SH-SY5Y (cell line): ENCODE data around the gene NPHP4.

Experiments used
- GATA2 ChIP-seq: IDR thresholded peaks from 2 replicates; pipeline ENCODE4 v1.6.1; 2011; ENCODE audit warnings: mild to moderate bottlenecking, low read depth, low read length
- GATA3 ChIP-seq: IDR thresholded peaks from 2 replicates; pipeline ENCODE4 v1.6.1; 2011; ENCODE audit warnings: low read depth, mild to moderate bottlenecking, low read length, moderate library complexity

The NPHP4 gene

GRCh38 chr1:5979536-5980313 is 12.5 kb downstream of the NPHP4 start:
- TF ChIP-seq GATA2: no peak
- TF ChIP-seq GATA3: no peak

GRCh38 chr1:5978452-5978851 is 13.8 kb downstream of the NPHP4 start:
- TF ChIP-seq GATA2: no peak
- TF ChIP-seq GATA3: no peak

DNA sequence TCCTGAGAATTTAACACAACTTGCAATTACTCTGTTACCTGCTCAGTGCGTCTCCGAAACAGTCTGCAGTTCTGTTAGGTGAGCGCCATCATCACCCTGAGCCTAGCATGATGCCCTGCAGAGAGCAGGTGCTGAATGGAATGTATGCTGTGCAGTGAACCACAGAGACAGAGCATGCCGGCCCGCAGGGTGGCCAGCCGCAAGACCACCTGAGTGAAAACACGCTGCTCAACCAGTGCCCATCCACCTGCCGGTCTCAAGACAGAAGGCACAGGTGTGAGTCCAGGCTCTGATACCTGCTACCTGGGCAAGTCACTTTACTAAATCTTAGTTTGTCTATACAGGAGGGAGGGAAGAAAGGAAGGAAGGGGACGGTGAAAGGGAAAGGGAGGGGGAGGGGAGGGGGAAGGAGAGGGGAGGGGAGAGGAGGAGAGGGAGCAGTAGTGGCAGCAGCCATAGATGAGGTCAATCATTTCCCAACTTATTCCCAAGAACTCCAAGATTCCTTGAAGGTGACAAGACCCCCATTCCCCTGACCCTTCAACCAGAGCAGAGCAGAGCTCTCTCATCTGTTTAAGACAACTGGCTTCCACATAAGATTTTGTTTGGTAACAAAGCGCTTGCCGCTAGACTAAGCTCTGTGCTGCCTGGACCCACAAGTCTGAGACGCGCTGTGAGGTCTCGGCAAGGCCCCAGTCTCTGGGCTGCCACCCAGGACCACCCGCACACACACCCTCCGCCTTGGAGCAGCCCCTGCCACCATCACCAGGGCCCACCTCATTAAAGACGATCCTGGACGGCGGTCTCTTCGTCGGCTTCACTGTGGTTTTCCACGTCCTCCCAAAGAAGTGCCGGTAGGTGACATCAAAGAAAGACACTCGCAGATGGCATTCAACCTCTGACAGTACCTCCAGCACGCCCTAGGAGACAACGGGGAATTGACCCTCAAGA is 14.5 kb downstream of the NPHP4 start:
- no peak for TF ChIP-seq GATA2
- no peak for TF ChIP-seq GATA3

GRCh38 chr1:5976726-5977493 is 15.3 kb downstream of the NPHP4 start:
- TF ChIP-seq GATA3 (no peak), GATA2 (no peak)

GRCh38 chr1:5976231-5976630 is 16.0 kb downstream of the NPHP4 start:
- TF ChIP-seq GATA3 (no peak), GATA2 (no peak)

DNA sequence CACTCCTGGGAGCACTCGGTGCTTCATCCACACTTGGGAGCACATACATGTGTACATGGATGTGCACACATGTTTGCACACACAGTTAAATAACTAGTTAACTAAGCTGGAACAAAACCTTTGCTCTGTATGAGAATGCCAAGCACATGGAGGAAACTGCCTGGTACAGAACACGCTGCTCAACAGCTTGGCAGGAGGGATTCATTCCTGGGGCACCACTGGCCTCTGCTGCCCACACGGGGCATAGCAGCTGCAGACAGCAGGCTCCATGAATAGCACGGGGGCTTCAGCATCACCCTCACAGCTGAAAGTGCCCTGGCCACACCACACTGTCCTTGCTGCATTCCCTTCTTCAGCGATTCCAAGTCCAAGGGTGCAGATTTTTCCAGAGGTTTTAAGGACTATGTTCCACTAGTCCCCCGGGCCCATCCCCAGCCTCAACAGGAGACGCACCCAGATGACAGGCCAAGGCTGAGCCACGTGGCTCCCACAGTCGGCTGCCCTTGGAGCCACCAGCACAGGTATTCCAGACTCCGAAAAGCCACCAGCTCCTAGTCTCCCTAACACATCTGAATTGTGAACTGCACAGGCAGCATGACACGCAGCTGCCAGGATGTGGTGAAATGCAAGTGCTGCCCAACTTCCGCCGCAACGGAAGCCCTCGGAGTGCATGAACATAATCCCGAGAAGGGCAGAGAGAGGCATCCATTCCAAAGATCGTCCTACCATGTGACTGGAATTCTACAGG is 16.9 kb downstream of the NPHP4 start:
- no peak for TF ChIP-seq GATA2
- TF ChIP-seq GATA3: no peak

DNA sequence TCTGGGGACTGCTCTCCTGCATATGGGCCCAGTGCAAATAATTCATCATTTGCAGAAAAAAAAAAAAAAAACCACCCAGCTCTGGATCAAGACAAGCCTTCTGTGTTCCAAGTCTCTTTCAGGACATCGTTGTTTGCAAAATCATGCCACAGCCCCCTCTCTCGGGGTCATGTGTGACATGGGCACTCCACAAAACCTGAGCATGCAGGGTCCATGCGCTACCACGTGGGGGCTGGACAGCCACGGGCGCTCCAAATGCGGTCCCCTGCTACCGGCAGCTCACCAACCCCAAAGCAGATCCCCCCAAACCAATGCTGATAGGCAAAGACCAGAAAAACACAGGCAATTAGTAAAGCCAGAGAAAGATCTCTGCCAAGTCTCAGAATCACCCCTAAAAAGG is 17.6 kb downstream of the NPHP4 start:
- TF ChIP-seq GATA3 (no peak), GATA2 (no peak)

GRCh38 chr1:5973771-5974170 is 18.5 kb downstream of the NPHP4 start:
- TF ChIP-seq GATA3 (no peak), GATA2 (no peak)

DNA sequence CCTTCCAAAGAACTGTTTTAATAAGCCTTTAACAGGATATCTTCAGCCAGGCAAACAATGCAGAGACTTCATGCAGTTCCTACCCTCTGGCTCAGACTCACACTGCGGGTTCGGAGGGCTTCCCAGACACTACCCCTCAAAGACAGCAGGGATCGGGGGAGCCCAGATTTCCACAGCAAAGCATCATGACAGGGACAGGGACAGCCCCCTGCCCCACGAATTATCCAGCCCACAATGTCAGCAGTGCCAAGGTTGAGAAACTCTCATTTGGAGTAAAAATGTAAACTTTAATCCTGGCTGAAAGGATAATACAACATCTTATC is 20.1 kb downstream of the NPHP4 start:
- TF ChIP-seq GATA3: no peak
- no peak for TF ChIP-seq GATA2

- no peak for TF ChIP-seq GATA2
- TF ChIP-seq GATA3: no peak
These were observed 20.6 kb downstream of the NPHP4 start for GRCh38 chr1:5971471-5972197.

DNA sequence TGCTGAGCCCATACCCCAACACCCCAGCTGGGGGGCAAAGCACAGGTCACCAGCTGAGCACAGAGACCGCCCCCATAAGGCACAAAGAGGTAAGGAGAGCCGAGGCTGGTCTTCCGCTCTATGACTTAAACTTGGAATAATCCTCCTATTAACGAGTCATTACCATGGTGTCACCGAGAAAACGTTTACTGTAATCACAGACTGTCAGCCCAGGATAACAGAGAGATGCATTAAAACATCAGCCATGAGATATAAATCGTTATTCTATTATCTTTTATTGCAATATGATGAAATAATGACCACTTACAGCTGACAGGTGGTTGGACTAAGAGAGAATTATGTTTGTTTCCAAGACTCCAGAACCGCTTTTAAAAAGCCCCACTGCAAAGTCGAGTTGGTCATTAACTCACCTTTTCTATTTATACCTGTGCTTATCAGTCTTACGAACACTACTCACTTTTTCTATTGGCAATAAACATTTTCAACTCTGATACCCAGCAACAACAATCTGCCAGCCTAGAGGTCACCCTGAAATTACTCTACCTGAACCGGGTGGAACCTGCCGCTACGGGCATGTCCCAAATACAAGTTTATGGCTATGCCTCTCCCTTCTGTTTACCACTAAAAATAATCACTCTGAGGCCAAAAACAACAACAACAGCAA is 21.5 kb downstream of the NPHP4 start:
- TF ChIP-seq GATA3 (no peak), GATA2 (no peak)

- no peak for TF ChIP-seq GATA2
- TF ChIP-seq GATA3: no peak
These were observed 23.1 kb downstream of the NPHP4 start for GRCh38 chr1:5969168-5969567.
